GM19035 (cell line): Measurements from ENCODE around the gene ZC3H18.

Experiments
- ATAC-seq: cut with Tn5 transposase; IDR thresholded peaks from one replicate; pipeline ENCODE4 v1.9.1; 2021; ENCODE audit not compliant: unreplicated experiment

ZC3H18 gene

GRCh38 chr16:88548985-88549384 lies 21.2 kb upstream of the ZC3H18 start:
- ATAC-seq: no peak

- ATAC-seq: no peak
Observed at GRCh38 chr16:88549671-88550245, 20.4 kb upstream of the ZC3H18 start.

DNA sequence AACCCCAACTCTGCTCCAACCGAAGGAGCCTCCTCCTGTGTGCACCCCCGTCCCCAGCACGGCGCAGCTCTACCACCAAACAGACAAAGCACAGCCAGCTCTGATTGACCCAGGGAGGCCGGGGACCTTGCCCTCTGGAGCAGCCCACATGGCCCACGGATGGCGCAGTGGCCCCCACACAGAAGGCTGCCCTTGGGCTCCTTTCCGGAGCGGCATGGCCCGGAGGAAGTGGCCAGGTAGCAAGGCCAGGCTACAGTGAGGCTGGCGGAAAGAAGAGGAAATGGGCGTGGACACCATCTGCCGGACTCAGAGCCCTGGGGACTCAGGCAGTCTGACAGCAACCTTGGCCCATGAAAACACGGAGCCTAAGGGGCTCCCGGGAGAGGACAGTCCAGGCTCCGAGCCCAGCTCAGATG lies 19.9 kb upstream of the ZC3H18 start:
- no peak for ATAC-seq

- no peak for ATAC-seq
Observed at GRCh38 chr16:88552166-88552565, 18.0 kb upstream of the ZC3H18 start.

GRCh38 chr16:88552815-88553214 lies 17.4 kb upstream of the ZC3H18 start:
- ATAC-seq: no peak

GRCh38 chr16:88553739-88554138 lies 16.5 kb upstream of the ZC3H18 start:
- ATAC-seq: no peak

GRCh38 chr16:88554711-88555264 lies 15.4 kb upstream of the ZC3H18 start:
- ATAC-seq: no peak

GRCh38 chr16:88556294-88556988 lies 13.8 kb upstream of the ZC3H18 start:
- ATAC-seq: no peak

DNA sequence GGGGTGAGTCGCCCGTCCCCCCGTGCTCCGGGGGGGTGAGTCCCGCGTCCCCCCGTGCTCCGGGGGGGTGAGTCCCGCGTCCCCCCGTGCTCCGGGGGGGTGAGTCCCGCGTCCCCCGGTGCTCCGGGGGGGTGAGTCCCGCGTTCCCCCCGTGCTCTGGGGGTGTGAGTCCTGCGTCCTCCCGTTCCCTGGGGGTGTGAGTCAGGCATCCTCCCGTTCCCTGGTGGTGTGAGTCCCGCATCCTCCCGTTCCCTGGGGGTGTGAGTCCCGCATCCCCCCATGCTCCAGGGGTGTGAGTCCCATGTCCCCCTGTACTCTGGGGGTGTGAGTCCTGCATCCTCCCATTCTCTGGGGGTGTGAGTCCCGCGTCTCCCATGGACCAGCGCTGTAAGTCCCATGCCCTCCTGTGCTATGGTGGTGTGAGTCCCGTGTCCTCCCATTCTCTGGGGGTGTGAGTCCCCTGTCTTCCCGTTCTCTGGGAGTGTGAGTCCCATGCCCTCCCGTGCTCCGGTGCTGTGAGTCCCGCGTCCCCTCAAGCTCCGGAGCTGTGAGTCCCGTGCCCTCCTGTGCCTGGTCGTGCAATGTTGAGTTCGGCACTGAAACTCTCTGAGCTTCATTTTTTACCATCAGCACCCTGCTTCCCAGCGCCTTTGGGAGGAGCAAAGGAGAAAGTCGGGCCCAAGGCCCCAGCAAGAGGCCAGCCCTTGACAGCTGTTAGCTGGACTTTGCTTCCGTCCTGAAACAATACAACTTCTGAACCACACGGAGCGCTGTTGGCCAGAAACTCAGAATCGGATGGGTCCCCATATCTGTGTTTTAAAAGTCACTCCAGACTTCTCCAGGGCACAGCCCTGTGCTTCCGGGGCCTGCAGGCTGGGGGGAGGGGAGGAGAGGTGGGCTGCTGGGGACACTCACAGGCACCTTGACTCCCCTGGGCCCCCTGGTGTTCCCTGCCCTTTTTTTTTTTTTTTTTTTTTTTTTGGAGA lies 11.5 kb upstream of the ZC3H18 start:
- ATAC-seq: no peak

DNA sequence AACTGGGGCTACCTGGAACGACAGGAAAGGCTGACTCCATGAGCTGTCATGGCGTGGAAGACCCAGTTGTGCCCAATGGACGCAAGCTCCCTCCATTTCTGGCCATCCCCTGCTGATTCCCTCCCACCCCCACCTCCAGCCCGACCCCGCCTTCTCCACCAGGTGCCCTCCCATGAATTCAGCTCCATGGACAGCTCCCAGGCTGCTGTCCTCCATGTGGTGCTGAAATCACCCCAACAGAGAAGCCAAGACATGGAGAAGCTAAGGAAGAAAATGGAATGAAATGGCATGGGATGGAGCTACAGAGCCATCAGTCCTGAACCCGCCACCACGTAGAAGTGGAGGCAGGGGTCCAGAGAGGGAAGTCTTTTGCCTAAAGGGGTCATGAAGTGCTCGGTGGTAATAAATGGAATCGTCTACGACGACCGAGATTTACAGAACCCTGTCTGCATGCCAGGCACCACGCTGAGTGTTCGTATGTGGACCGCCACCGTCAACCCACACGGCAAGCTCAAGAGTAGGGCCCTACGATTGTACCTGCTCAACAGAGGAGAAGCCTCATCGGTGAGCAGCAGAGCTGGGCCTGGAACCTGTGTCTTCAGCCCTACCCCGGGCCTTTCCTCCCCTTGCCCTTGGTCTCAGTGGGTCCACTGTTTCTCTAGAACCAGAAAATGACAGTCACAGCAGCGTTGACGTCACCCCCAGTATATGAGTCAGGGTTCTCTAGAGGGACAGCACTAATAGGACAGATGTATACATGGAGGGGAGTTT lies 9.3 kb upstream of the ZC3H18 start:
- ATAC-seq: no peak

DNA sequence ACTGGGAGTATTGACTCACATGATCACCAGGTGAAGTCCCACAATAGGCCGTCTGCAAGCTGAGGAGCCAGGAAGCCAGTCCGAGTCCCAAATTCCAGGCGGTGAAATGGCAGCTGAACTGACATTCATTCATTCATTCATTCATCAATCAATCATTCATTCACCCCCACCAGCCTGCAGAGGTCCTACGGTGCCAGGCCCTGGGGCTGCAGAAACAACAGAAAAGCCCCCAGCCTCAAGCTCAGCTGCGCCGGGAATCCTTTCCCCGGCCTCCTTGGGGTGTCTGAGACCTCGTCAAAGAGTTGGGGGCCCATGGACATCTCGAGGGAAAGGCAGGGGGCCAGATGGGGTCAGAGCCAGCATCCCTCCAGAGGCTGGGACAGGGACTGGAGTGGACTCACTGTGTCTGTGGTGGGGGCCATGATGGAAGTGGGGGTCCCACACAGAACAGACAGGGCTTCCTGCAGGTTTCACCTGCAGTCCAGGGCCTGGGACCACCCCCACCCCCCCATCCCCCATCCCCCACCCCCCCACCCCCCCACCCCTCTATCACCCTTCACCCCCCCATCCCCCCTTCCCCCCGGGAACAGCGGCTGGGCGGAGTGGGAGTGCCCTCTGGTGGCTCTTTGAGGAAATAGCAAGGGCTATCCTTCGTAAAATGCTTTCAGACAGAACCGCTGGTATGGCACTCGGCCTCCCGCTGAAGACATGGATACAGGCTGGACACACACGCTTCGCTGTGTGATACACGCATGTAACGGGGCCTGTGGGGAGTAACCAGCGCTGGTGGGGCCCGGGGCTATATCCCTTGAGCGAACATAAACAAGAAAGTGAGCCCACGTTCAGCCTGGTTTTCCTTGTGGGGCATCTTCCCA lies 8.5 kb upstream of the ZC3H18 start:
- no peak for ATAC-seq

DNA sequence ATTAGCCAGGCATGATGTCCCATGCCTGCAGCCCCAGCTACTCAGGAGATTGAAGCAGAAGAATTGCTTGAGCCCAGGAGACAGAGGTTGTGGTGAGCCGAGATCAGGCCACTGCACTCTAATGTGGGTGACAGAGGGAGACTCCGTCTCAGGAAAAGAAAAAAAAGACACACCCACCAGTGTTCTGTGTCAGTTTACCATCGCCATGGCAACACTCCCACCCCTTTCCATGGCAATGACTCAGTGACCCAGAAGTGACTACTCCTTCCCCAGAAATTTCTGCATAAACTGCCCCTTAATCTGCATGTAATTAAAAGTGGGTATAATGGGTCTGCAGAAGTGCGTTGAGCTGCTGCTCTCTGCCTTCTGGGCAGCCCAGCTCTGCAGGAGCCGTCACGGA lies 4.0 kb upstream of the ZC3H18 start:
- no peak for ATAC-seq

- no peak for ATAC-seq
Observed at GRCh38 chr16:88568710-88569613, 1.2 kb upstream of the ZC3H18 start.

GRCh38 chr16:88569614-88569984 lies 604 bp upstream of the ZC3H18 start:
- ATAC-seq: peak; percentile 18

DNA sequence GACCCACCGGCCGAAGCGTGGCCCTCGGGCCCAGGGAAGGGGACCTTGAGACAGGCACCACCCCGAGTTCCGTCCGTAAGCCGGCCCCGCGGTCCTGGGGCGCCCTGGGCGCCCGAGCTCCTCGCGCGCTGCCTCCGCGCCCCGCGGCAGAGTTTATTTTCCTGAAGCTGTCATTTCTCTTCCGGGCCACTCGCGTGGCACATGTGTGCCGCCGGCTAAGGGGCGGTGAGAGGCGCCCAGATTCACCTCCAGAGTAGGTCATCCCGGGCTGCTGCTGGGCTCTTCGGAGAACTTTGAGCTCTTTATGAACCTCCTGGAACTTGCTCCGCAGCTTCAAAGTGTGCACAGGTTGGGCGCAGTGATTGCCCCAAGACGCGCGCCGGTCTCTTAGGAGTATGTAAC lies 489 bp downstream of the ZC3H18 start:
- peak; percentile 29 for ATAC-seq

DNA sequence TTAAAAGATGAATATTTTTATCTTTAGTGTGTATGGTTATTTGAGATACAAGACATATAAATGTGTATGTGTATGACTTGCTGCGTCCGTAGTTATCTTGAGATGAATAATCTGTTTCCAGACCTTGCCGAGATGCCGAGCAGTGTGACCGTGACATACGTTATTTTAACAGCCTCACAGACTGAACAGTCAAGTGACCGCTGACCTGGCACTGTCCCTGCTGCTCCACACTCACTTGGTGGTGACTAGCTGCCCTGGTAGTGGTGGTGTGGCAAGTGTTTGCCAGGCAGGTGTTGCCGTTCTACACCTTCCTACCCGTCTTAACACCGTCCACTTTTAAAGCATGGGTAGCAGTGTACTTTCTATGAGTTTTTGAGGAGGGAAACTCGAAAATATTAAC lies 5.0 kb downstream of the ZC3H18 start:
- ATAC-seq: no peak

GRCh38 chr16:88576307-88576706 lies 6.1 kb downstream of the ZC3H18 start:
- no peak for ATAC-seq

GRCh38 chr16:88577166-88577565 lies 7.0 kb downstream of the ZC3H18 start:
- ATAC-seq: no peak
